Endothelial cell of umbilical vein (primary cell): ENCODE results near the gene BRAT1.

Experiments used
- CTCF ChIP-seq, 2 donors: IDR thresholded peaks; 1 replicate in 1 of 2; 2 replicates in 1 of 2; pipeline ENCODE4 v1.5.1; 2011; ENCODE audit warnings: low read length in 2 of 2, mild to moderate bottlenecking in 2 of 2, moderate library complexity in 2 of 2, control low read depth in 1 of 2, inconsistent platforms in 1 of 2, low read depth in 1 of 2; ENCODE audit not compliant: insufficient read depth in 1 of 2; ENCODE audit errors: extremely low read depth in 1 of 2
- FOS ChIP-seq: IDR thresholded peaks from 2 replicates; pipeline ENCODE4 v1.6.1; 2011; ENCODE audit warnings: mild to moderate bottlenecking, low read length, moderate library complexity, borderline replicate concordance; ENCODE audit not compliant: insufficient read depth
- GATA2 ChIP-seq: IDR thresholded peaks from 2 replicates; pipeline ENCODE4 v1.7.0; 2011; ENCODE audit warnings: low read depth, mild to moderate bottlenecking, moderate library complexity, mixed read lengths, low read length; ENCODE audit not compliant: insufficient read length, insufficient read depth

GRCh38 chr7:2517026-2517425 is 38.3 kb downstream of the BRAT1 start:
- no peak for TF ChIP-seq CTCF (IDR thresholded peaks at IDR 0.05; ENCODE audit: extremely low read depth in 1 of 2, insufficient read depth in 1 of 2, low read depth in 1 of 2, low read length in 2 of 2)
- TF ChIP-seq FOS: no peak
- no peak for TF ChIP-seq GATA2
